ENCODE results near the gene PTPRF.
"Not testable (repeated sequence)": the region's sequence is repeated elsewhere in the genome, so short reads cannot be mapped to it uniquely, and the experiment has no call there.

The PTPRF gene

DNA sequence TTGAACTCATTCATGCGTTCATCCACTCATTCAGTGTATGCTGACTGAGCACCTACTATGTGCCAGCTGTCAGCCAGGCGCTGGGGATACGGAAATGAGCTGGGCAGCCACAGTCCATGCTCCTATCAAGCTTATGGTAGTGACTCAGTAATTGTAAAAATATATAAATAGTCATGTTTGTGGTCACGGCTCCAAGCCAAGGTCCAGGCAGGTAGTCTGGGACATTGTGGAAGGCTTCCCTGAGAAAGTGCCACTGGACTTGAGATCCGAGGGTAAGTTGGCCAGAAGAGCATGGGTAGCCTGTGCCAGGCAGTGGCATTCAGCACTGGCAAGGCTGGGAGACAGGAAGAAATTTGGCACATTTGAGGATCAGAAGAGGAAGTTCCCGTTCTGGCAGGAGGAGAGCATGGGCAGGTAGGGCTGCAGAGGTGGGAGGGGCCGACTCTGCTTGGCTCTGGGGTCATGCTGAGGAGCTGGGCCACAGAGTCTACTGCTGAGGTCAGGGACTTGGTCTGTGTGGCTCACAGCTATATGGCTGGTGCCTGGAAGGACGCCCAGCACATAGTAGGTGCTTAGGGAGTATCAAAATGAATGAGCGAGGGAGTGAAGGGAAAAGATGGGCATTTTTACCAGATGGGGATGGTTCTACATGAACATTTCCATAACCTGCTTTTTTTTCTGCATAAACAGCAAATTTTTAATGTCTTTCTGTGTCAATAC lies 6.9 kb downstream of the PTPRF start:
- no peak for DNase-seq (ENCODE audit: low read depth, low spot score)

- DNase-seq (ENCODE audit: low read depth, low spot score): no peak
Observed at GRCh38 chr1:43538143-43538487, 7.4 kb downstream of the PTPRF start.

DNA sequence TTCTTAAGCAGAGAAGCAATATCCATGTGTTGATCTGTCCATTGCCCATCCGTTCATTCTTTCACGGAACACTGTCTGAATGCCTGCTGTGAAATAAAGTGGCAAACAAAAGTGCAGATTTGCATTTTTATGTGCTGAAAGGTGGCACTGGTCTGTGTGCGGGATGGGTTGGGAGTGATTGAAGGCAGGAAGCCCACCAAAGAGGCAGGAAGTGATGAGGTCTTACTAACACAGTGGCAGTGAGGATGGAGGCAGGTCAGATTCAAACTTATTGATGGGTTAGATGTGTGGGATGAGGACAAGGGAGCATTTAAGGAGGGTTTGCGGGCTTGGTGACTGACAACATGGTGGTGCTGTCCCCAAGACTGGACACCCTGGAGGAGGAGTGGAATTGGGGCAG lies 8.3 kb downstream of the PTPRF start:
- no peak for DNase-seq (ENCODE audit: low read depth, low spot score)

DNA sequence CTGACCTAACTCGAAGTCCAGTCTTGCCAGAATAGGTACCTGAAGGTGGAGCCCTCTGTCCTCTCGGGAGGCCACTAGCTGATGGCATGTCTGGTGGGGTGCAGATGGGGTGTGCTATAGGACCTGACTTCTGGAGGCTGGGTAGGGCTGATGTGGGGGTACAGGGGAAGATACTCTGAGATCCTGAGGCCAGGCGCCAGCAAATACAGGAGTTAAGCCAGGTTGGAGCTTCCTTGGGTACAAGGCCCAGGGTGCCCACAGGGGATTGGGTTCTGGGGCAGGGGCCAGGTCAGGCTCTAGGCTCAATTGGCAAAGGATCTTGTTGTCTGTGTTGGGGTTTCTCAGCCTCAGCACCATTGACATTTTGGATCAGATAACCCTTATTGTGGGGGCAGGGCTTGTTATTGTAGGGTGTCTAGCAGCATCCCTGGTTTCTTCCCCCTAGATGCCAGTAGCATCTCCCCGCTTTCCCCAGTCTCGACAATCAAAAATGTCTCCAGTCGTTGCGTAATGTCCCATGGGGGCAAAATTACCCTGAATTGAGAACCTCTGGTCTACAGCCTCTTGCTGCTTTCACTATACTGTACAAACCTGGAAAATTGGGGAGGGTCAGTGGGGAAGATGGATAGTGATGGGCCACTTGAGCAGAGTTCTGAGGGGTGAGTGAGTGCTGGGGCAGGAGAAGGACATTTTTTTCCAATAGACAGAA lies 9.2 kb downstream of the PTPRF start:
- no peak for DNase-seq (ENCODE audit: low read depth, low spot score)

DNA sequence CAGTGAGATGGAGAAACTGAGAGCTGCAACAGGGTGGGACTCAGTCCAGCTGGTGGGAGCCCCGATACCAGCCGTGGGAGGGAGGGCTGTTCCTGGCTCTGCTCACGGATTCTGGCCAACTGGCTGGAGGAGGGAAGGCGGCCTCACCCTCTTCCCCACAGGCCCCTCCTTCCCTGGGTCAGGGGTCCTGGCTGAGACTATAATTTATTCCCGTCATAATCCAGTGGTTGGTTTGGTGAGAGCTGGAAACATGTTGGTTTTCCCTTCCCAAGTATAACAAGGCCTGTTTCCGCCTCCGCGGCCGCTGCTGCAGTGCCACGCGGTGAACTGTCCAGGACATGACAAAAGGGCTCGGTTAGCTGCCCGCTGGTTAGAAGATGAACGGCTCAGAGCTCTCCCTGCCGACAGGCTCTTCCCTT lies 10.0 kb downstream of the PTPRF start:
- DNase-seq (ENCODE audit: low read depth, low spot score): no peak

GRCh38 chr1:43541141-43541540 lies 10.5 kb downstream of the PTPRF start:
- no peak for DNase-seq (ENCODE audit: low read depth, low spot score)

DNA sequence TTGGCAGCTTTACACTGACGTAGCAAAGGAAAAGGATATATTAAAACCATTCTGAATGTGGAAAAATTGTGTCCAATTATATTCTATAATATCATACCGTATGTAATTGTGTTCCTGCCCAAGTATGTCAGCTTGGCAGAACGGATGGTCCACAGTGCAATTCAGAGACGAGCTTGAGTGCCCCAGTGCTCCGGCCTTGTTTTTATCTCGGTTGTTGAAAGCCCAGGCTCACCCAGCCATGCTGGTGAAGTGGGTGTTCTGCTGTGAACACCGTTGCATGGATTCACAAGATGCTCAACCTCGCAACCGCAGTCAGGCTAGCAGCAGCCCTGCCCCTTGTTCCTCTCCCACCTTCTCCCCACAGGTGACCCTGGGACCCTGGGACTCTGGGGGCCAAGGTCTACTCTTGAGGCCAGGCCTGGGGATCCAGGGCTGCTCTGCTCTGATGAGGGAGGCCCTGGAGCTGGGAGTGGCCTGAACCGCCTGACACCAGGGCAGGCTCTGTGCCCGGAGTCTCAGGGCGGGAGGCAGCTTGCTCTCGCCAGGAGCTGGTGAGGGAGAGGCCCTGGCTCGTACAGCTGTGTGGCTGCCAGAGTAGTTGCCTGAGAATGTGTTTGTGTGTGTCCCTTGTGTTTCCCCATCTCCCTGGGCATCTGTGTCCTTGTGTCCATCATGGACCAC lies 11.2 kb downstream of the PTPRF start:
- no peak for DNase-seq (ENCODE audit: low read depth, low spot score)

DNA sequence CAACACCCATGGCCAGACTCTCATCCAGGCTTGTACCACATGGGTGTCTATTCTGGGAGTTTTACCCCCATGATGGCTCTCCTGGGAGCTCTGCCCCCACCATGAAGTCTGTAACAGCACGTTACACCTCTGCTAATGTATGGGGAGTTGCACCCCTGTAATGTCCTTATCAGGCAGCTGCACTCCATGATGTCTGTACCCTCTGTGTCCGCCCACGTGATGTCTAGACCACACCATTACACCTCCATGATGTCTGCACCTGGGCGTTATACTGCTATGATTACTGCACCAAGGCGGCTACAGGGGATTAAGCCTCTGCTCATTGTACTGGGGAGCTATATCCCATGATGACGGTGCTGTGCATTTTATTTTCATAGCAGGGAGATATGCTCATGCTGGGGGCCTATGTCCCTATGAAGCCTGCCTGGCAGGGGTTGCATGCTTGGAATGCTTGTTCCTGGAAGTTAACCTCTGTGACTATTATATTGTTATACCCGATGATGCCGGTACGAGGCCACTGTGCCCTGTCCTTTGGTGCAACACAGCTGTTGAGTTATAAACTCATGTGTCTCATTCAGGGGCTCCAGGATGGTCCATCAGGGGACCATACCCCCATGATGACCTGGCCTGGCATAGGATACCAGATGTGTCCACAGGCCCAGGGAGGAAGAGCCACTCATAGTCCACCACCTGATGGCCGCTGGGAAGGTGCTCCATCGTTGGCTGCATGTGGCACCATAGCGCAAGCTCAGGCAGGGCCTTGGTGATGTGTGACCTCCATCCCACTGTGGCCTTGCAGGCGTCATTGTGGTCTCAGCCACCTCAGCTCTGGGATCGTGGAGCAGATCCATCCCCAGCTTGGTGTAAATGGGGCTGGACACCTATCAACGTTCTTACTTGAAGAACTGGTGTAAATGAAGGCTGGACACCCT lies 12.1 kb downstream of the PTPRF start:
- no peak for DNase-seq (ENCODE audit: low read depth, low spot score)

- no peak for DNase-seq (ENCODE audit: low read depth, low spot score)
Observed at GRCh38 chr1:43543567-43543966, 12.9 kb downstream of the PTPRF start.

DNA sequence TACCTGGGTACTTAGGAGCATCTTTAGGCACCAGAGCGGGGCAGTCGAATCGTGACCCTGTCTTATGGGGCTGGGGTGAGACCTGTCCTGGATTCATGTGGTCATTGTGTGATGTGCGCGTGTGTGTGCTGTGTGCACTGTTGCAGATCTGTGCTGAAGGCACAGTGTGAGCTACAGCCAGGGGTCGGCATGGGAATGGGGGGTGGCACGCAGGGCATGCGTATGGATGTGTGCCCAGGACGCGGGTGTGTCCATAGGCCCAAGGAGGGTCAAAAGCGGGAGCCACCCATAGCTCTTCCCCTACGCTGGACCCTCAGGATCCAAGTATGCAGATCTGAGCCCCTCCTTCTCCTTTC lies 14.6 kb downstream of the PTPRF start:
- no peak for DNase-seq (ENCODE audit: low read depth, low spot score)

DNA sequence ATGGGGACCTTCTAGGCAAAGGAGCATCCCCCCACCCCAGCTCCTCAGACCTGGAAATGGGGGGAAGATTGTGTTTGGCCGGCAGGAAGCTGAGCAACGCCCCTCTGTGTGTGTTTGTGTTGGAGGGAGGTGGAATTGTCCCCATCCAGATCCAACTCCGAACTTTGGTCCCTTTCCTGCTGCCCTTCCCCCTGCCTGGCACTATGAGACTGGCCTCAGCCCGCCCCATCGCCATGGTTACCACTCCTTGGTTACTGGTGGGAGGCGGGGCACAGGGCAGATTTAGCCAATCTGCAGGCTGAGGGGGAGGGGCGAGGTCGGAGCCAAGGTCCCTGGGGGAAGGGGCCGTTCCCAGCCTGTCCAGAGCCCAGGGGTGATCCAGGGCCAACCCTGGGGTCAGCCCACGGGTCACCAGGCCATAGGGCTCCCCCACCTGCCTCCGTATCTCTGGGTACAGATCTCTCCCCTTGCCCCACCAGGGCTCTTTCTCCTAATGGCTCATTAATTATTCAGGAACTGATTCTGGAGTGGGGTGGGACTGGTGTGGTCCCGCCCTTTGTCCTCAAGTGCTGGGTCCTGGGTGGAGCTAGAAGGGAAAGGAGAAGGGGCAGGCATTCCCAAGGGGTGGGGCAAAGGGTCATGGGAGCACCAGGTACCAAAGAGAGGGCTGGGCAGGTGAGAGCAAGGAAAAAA lies 15.2 kb downstream of the PTPRF start:
- DNase-seq (ENCODE audit: low read depth, low spot score): peak; percentile 93

DNA sequence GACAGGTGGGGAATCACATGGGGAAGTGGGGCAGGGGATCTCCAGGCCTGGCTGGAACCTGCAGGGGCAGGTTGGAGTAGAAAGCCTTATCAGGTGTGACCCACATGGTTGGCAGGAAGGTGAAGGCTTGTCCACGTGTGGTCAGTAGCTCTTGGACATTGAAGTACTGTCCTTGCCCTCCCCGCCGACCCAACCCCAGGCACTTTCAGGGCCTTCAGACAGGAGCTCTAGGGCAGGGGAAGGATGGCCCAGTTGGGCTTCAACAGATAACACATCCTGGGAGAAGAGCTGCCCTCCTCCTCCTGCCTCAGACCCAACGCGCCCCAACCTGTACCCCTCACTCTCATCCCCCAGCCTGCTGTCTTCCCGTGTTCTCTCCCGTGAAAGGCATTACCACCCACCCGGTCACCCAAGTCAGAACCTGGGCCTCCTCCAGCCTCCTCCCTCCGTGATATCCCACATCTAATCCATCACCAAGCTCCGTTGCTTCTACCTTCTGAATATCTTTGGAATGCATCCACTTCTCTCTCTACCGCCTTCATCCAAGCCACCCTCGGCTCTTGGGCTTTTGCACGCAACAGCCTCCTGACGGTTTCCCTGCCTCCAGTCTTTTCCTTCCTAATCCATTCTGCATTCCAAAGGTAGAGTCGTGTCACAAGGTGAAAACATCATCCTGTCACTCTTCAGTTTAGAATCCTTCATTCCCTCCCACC lies 15.9 kb downstream of the PTPRF start:
- no peak for DNase-seq (ENCODE audit: low read depth, low spot score)

DNA sequence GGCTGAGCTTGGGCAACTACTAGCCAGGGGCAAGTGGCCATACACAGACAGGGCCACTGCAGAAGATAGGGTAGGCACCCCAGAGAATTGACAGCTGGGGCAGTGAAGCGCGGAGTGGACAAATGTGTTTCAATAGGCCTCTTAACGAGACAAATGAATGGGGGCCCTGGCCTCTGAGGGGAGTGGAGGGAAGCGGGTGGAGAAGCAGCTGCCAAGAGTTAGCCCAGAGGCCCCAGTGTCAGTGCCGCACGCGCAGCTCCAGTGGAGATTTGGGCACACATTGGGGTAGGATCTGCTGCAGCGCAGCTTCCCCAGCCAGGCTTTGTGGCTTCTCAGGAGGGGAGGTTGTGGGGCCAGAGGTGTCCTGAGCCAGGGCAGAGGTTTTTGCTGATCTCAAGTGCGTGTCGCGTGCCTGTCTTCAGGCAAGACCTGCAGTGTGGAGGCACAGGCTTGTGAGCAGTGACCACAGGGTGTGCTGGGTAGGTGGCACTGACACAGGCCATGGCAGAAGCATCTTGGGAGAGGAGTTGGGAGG lies 16.9 kb downstream of the PTPRF start:
- no peak for DNase-seq (ENCODE audit: low read depth, low spot score)

GRCh38 chr1:43548285-43549271 lies 17.9 kb downstream of the PTPRF start:
- DNase-seq (ENCODE audit: low read depth, low spot score): peak; percentile 84

- DNase-seq (ENCODE audit: low read depth, low spot score): not testable (repeated sequence)
Observed at GRCh38 chr1:43549394-43549793, 18.7 kb downstream of the PTPRF start.

DNA sequence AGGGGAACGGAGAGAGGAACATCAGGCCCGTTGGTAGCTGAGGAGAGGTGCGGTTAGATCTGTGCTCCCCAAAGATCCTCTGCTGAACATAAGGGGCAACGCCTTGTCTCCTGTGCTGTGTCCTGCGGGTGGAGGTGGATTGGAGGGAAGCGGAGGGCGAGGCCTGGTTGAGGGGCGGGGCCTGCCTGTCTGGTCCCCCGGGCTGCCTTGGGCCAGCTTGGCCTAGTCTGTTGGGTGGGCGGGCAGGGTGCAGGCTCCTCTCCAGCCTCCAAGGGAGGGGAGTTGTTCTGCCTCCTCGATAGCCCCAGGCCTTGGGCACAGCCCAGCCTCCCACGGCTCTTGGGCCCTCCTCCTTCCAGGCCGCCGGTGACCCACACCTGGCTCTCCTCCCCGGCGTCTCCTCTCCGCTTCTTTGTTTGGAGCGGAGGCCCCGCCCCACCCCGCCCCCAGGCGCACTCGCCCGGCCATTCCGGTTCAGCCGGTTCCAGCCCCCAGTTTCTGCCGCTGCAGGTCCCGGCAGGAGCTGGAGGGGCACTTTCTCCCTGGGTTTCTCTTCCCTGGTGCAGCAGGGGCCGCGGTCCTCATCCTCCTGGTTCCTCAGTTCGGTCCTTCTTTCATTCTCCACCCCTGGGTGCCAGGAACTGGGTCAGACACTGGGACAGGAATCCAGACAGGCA lies 19.4 kb downstream of the PTPRF start:
- DNase-seq (ENCODE audit: low read depth, low spot score): peak; percentile 98

DNA sequence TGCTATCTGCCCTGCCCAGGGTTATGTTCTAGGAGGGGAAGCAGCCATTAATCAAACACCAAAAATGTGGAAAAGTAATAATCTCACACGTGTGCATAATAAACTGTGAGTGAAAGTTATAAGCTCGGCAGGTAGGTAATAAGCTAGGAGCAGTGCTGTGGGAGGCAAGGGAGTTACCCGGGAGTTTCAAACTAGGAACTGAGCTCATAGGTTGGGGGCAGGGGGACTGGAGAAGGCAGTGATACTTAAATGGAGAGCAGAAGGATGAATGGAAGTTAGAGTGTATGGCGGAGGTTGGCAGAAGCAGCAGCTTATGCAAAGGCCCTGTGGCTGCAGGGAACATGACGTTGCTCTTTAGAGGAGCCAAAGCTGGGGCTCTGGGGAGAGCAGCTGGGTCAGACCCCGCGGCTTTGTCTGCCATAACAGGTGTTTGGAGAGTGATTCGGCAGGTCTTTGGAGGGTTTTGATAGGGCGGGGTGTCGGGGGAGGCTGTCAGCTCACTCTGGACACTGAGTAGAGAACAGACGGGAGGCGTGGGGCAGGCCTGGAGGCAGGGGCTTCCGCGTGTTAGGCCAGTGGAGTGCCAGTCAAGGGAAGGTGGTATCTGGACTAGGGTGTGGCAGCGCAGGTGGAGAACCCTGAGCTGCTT lies 20.0 kb downstream of the PTPRF start:
- DNase-seq (ENCODE audit: low read depth, low spot score): no peak

DNA sequence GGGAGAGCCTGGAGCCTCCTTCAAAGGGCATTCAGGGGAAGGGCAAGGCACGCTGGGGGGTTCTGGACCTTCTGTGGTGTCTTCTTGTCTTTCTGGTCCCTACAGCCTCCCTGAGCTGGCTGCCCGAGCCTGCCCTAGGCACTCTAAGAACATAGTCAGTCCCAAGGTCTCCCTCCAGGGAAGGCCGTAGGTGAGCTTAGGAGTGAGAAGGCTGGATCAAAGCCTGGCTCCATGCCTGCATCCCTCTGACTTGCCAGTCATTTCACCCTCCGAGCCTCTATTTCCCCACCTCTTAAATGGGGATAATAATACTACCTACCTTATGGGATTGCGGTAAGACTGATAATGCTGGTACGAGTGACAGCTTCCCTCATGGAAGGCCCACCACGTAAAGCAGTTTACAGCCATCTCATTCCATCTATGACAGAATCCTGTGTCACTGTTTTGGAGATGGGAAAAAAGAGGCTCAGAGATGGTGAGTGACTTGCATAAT lies 20.8 kb downstream of the PTPRF start:
- no peak for DNase-seq (ENCODE audit: low read depth, low spot score)
